ENCODE results near the gene MRPL12.

GRCh38 chr17:81723651-81724209 lies 20.6 kb downstream of the MRPL12 start:
- TF ChIP-seq, protein P1, sequence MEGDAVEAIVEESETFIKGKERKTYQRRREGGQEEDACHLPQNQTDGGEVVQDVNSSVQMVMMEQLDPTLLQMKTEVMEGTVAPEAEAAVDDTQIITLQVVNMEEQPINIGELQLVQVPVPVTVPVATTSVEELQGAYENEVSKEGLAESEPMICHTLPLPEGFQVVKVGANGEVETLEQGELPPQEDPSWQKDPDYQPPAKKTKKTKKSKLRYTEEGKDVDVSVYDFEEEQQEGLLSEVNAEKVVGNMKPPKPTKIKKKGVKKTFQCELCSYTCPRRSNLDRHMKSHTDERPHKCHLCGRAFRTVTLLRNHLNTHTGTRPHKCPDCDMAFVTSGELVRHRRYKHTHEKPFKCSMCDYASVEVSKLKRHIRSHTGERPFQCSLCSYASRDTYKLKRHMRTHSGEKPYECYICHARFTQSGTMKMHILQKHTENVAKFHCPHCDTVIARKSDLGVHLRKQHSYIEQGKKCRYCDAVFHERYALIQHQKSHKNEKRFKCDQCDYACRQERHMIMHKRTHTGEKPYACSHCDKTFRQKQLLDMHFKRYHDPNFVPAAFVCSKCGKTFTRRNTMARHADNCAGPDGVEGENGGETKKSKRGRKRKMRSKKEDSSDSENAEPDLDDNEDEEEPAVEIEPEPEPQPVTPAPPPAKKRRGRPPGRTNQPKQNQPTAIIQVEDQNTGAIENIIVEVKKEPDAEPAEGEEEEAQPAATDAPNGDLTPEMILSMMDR (conservative IDR thresholded peaks at IDR 0.05) = no peak
- TF ChIP-seq ZFX (IDR thresholded peaks at IDR 0.05) = no peak

All from C4-2B (cell line).